Measurements from ENCODE around the gene WNT16. TPM values are rescaled to one million over a fixed set of nuclear protein-coding genes. Genes with fewer than 3 reads are reported as not detected.

The WNT16 gene
- total and polyA plus RNA-seq, 2 of the 8 experiments (the other 6 are each of a cell fraction or from before 2014, with no cell fraction given) = 0.11 to 0.52 TPM

- TF ChIP-seq CHD7 (IDR thresholded peaks at IDR 0.05; ENCODE audit: insufficient replicate concordance, low read length) = no peak
- no peak for TF ChIP-seq ATF3 (IDR thresholded peaks at IDR 0.05; ENCODE audit: insufficient read depth, low read depth, low read length)
- no peak for TF ChIP-seq BACH1 (IDR thresholded peaks at IDR 0.05; ENCODE audit: low read length)
- no peak for TF ChIP-seq SIN3A (conservative IDR thresholded peaks at IDR 0.05 in 1 of 2, IDR thresholded peaks at IDR 0.05 in 1 of 2; ENCODE audit: low read depth in 1 of 2, low read length in 2 of 2)
- TF ChIP-seq RNF2 (IDR thresholded peaks at IDR 0.05; ENCODE audit: borderline replicate concordance, low read depth, low read length, missing control alignments, poor library complexity, severe bottlenecking) = no peak
- TF ChIP-seq SP2 (IDR thresholded peaks at IDR 0.05; ENCODE audit: low read length) = no peak
- TF ChIP-seq CBX8 (IDR thresholded peaks at IDR 0.05; ENCODE audit: borderline replicate concordance, low read depth, low read length) = no peak
- no peak for TF ChIP-seq ATF2 (IDR thresholded peaks at IDR 0.05; ENCODE audit: low read length)
- no peak for TF ChIP-seq MAFK (IDR thresholded peaks at IDR 0.05; ENCODE audit: low read depth, low read length)
These were observed 23.5 kb downstream of the WNT16 start (continued) for GRCh38 chr7:121352323-121352722.

All from H1 (cell line).